Naive B cell (primary cell): ENCODE results near the gene FCMR. TPM values are rescaled to one million over a fixed set of nuclear protein-coding genes. Genes with fewer than 3 reads are reported as not detected.
A peak's percentile ranks its signal among the peaks of the same experiment; 100 is the strongest.
"Not testable (repeated sequence)": the region's sequence is repeated elsewhere in the genome, so short reads cannot be mapped to it uniquely, and the experiment has no call there.

ENCODE experiments used
- ATAC-seq, 2 donors: fragments of 150-1000 bp; cut with Tn5 transposase; 2 replicates each; pipeline ENCODE4 v1.10.0; 2021; ENCODE audit warnings: low read depth in 2 of 2, mild to moderate bottlenecking in 2 of 2, moderate library complexity in 2 of 2
- DNase-seq: peaks from one replicate; pipeline ENCODE4 v3.0.0; 2022
- H3K27ac Mint-ChIP-seq, 6 donors: one replicate each; pipeline ENCODE4 v1.8.0; 2020 to 2022; ENCODE audit warnings: mild to moderate bottlenecking in 6 of 6, mixed read lengths in 6 of 6, moderate library complexity in 5 of 6, inconsistent platforms in 2 of 6
- H3K27me3 Mint-ChIP-seq, 3 donors: one replicate each; pipeline ENCODE4 v1.8.0; 2021 to 2022; ENCODE audit warnings: mixed read lengths in 3 of 3, mild to moderate bottlenecking in 1 of 3
- H3K36me3 Mint-ChIP-seq, 2 donors: one replicate each; pipeline ENCODE4 v1.8.0; 2020 to 2022; ENCODE audit warnings: mixed read lengths in 2 of 2, inconsistent platforms in 1 of 2, mild to moderate bottlenecking in 1 of 2
- H3K4me1 Mint-ChIP-seq, 3 donors: one replicate each; pipeline ENCODE4 v1.8.0; 2020 to 2022; ENCODE audit warnings: mixed read lengths in 3 of 3, inconsistent platforms in 1 of 3, mild to moderate bottlenecking in 1 of 3, moderate library complexity in 1 of 3
- H3K4me3 Mint-ChIP-seq, 8 donors: one replicate each; pipeline ENCODE4 v1.8.0; 2020 to 2022; ENCODE audit warnings: mild to moderate bottlenecking in 8 of 8, mixed read lengths in 8 of 8, moderate library complexity in 8 of 8, inconsistent platforms in 2 of 8
- H3K9me3 Mint-ChIP-seq, 7 donors: one replicate each; pipeline ENCODE4 v1.8.0; 2020 to 2022; ENCODE audit warnings: mixed read lengths in 7 of 7, mild to moderate bottlenecking in 5 of 7, inconsistent platforms in 2 of 7, moderate library complexity in 1 of 7
- polyA plus RNA-seq, 6 donors: library from polyadenylated mRNA; unstranded; fragments of 300-500 nt; fragmentation: Illumina TruSeq; gene quantifications; one replicate each; pipeline ENCODE4 v1.2.3, GENCODE V29; 2021; ENCODE audit warnings: low read depth in 6 of 6

Gene FCMR
- polyA plus RNA-seq, 6 donors from 2014 or later: 1,550 to 2,548 (median 1,723) TPM

- DNase-seq: peak; percentile 72
- no peaks in the 10 kb centered on the region for H3K9me3 Mint-ChIP-seq
These were observed 3.5 kb upstream of the FCMR start for GRCh38 chr1:206925106-206925736.

GRCh38 chr1:206924592-206925105, 2.9 kb upstream of the FCMR start:
- Mint-ChIP-seq H3K36me3 (peaks cover 15 to 16% of the 10 kb centered on the region in 2 donors), H3K27me3 (no peaks in the 10 kb centered on the region), H3K4me1 (peaks cover 14 to 25% (median 22%) of the 10 kb centered on the region in 3 donors), H3K27ac (no peak overlapping the region), H3K9me3 (no peaks in the 10 kb centered on the region), H3K4me3 (no peak overlapping the region)
- DNase-seq (no peak), ATAC-seq (no peak)

More at GRCh38 chr1:206925106-206925736, 3.5 kb upstream of the FCMR start:
- Mint-ChIP-seq H3K27ac (no peak overlapping the region), H3K4me1 (peaks cover 20 to 31% (median 24%) of the 10 kb centered on the region in 3 donors), H3K36me3 (peaks cover 9 to 10% of the 10 kb centered on the region in 2 donors), H3K27me3 (no peaks in the 10 kb centered on the region), H3K4me3 (no peak overlapping the region)
- peak; percentile 31 to 33 for ATAC-seq

GRCh38 chr1:206923961-206924557, 2.3 kb upstream of the FCMR start:
- H3K9me3 Mint-ChIP-seq, H3K4me3 Mint-ChIP-seq, ATAC-seq, H3K27me3 Mint-ChIP-seq, DNase-seq, H3K27ac Mint-ChIP-seq: not testable (repeated sequence)
- Mint-ChIP-seq H3K4me1 (peaks cover 10 to 19% (median 19%) of the 10 kb centered on the region in 3 donors), H3K36me3 (peaks cover 17 to 18% of the 10 kb centered on the region in 2 donors)

- Mint-ChIP-seq H3K27ac (no peak overlapping the region), H3K4me3 (no peak overlapping the region), H3K4me1 (peaks cover 12 to 21% (median 13%) of the 10 kb centered on the region in 3 donors), H3K36me3 (peaks cover 21 to 22% of the 10 kb centered on the region in 2 donors), H3K9me3 (no peaks in the 10 kb centered on the region), H3K27me3 (no peaks in the 10 kb centered on the region)
- ATAC-seq (peak; percentile 84), DNase-seq (peak; percentile 93)
These were observed 1.5 kb upstream of the FCMR start for GRCh38 chr1:206923009-206923960.

- Mint-ChIP-seq H3K4me1 (peaks cover 12 to 21% (median 13%) of the 10 kb centered on the region in 3 donors), H3K27ac (no peak overlapping the region), H3K4me3 (no peak overlapping the region), H3K27me3 (no peaks in the 10 kb centered on the region), H3K36me3 (peaks cover 28 to 29% of the 10 kb centered on the region in 2 donors), H3K9me3 (no peaks in the 10 kb centered on the region)
- DNase-seq: no peak
- ATAC-seq: no peak
These were observed 783 bp upstream of the FCMR start for GRCh38 chr1:206922524-206922923.

- no peaks in the 10 kb centered on the region for H3K27me3 Mint-ChIP-seq
These were observed 3.7 kb downstream of the FCMR start for GRCh38 chr1:206918076-206918475.

GRCh38 chr1:206916000-206916709, 5.6 kb downstream of the FCMR start:
- H3K4me3 Mint-ChIP-seq: no peak overlapping the region

More at GRCh38 chr1:206918076-206918475, 3.7 kb downstream of the FCMR start:
- no peak for DNase-seq
- Mint-ChIP-seq H3K4me1 (peaks cover 53 to 61% (median 55%) of the 10 kb centered on the region in 3 donors), H3K9me3 (no peaks in the 10 kb centered on the region), H3K27ac (peak overlapping the region in 4 of 6 donors; percentile 64 to 96 (median 92)), H3K4me3 (no peak overlapping the region), H3K36me3 (peaks cover 64 to 74% of the 10 kb centered on the region in 2 donors)
- no peak for ATAC-seq

GRCh38 chr1:206915030-206915735, 6.6 kb downstream of the FCMR start:
- peaks cover 81 to 85% (median 84%) of the 10 kb centered on the region in 3 donors for H3K4me1 Mint-ChIP-seq
- no peak for DNase-seq
- no peaks in the 10 kb centered on the region for H3K9me3 Mint-ChIP-seq
- no peak for ATAC-seq
- peak overlapping the region in 5 of 6 donors; percentile 90 to 97 (median 94) for H3K27ac Mint-ChIP-seq
- no peak overlapping the region for H3K4me3 Mint-ChIP-seq
- H3K36me3 Mint-ChIP-seq: peaks cover 76 to 90% of the 10 kb centered on the region in 2 donors
- H3K27me3 Mint-ChIP-seq: no peaks in the 10 kb centered on the region

More at GRCh38 chr1:206916000-206916709, 5.6 kb downstream of the FCMR start:
- Mint-ChIP-seq H3K27me3 (no peaks in the 10 kb centered on the region), H3K27ac (peak overlapping the region in 5 of 6 donors; percentile 79 to 97 (median 93)), H3K4me1 (peaks cover 71 to 80% (median 74%) of the 10 kb centered on the region in 3 donors), H3K36me3 (peaks cover 76 to 91% of the 10 kb centered on the region in 2 donors), H3K9me3 (no peaks in the 10 kb centered on the region)
- DNase-seq (no peak), ATAC-seq (no peak)

GRCh38 chr1:206913766-206914537, 7.8 kb downstream of the FCMR start:
- DNase-seq (no peak), ATAC-seq (no peak)
- peak overlapping the region in 5 of 6 donors; percentile 71 to 97 (median 92) for H3K27ac Mint-ChIP-seq
- no peak overlapping the region for H3K4me3 Mint-ChIP-seq
- H3K9me3 Mint-ChIP-seq: no peaks in the 10 kb centered on the region
- no peaks in the 10 kb centered on the region for H3K27me3 Mint-ChIP-seq
- peaks cover 68 to 87% of the 10 kb centered on the region in 2 donors for H3K36me3 Mint-ChIP-seq
- H3K4me1 Mint-ChIP-seq: peaks cover 82 to 91% (median 87%) of the 10 kb centered on the region in 3 donors

GRCh38 chr1:206912445-206913095, 9.2 kb downstream of the FCMR start:
- Mint-ChIP-seq H3K4me1 (peaks cover 84 to 95% (median 93%) of the 10 kb centered on the region in 3 donors), H3K27me3 (no peaks in the 10 kb centered on the region), H3K9me3 (no peaks in the 10 kb centered on the region), H3K27ac (peak overlapping the region in 5 of 6 donors; percentile 48 to 97 (median 92)), H3K36me3 (peaks cover 63 to 89% of the 10 kb centered on the region in 2 donors), H3K4me3 (peak overlapping the region in 1 of 8 donors; percentile 89)
- DNase-seq (peak; percentile 69), ATAC-seq (peak; percentile 56 to 62)

- Mint-ChIP-seq H3K4me3 (peak overlapping the region in 5 of 8 donors; percentile 67 to 76 (median 73)), H3K4me1 (peaks cover 82 to 94% (median 91%) of the 10 kb centered on the region in 3 donors), H3K36me3 (peaks cover 51 to 80% of the 10 kb centered on the region in 2 donors), H3K27ac (peak overlapping the region in 5 of 6 donors; percentile 56 to 95 (median 90)), H3K27me3 (no peaks in the 10 kb centered on the region), H3K9me3 (no peaks in the 10 kb centered on the region)
- DNase-seq (peak; percentile 60), ATAC-seq (peak; percentile 50 to 55)
These were observed 10.6 kb downstream of the FCMR start for GRCh38 chr1:206911064-206911663.
